HepG2 (cell line): Measurements from ENCODE around the gene KLHL21. TPM values are rescaled to one million over a fixed set of nuclear protein-coding genes. Genes with fewer than 3 reads are reported as not detected.

Experiments
- ATAC-seq: fragments of 200-7000 bp; cut with Tn5 transposase; 3 replicates; pipeline ENCODE4 v1.9.1; 2020; ENCODE audit warnings: mild to moderate bottlenecking, moderate library complexity
- BruUV-seq: library from RNA; stranded (reverse); fragments of 400-500 nt; replicated peaks from 2 replicates; lab custom pipeline; 2021; lab: Mats Ljungman, UMichigan
- CTCF ChIA-PET: fragments of 300-600 bp; formaldehyde crosslinking; extraction: SDS; loops from one replicate; lab custom pipeline; 2021; ENCODE audit warnings: low total read pairs, inconsistent platforms, low intra/inter-chr PET ratio; lab: Yijun Ruan, JAX
- POLR2A ChIA-PET: fragments of 350-600 bp; sonication (Branson Sonifier 250); formaldehyde crosslinking; loops from one replicate; lab custom pipeline; 2020; ENCODE audit warnings: antibody characterized with exemption, inconsistent platforms; lab: Yijun Ruan, JAX
- DNase-seq: peaks from one replicate; pipeline ENCODE4 v3.0.0-alpha.2; 2015; ENCODE audit warnings: low spot score
- FAIRE-seq: peaks from 3 replicates; lab custom pipeline; 2011; peaks lifted over from hg19 to GRCh38; lab: Jason Lieb, UNC
- H2AFZ ChIP-seq: one replicate; pipeline ENCODE4 v1.6.1; 2011; ENCODE audit warnings: low read length, inconsistent platforms
- H3K27ac ChIP-seq: fragments of 300-600 bp; 3 replicates; pipeline ENCODE4 v1.8.0; 2011; ENCODE audit warnings: mixed run types, mild to moderate bottlenecking, mixed read lengths, low read length, inconsistent platforms; ENCODE audit not compliant: insufficient read depth; ENCODE audit errors: extremely low read length
- H3K27me3 ChIP-seq, 2 experiments: fragments of 200-600 bp in 1 of 2; 2 replicates in 1 of 2; 3 replicates in 1 of 2; pipeline versions ENCODE4 v1.6.0 to v1.8.0; 2011; ENCODE audit warnings: low read length in 2 of 2, mild to moderate bottlenecking in 2 of 2, moderate library complexity in 2 of 2, inconsistent platforms in 1 of 2; ENCODE audit not compliant: insufficient read depth in 2 of 2, control insufficient read depth in 1 of 2
- H3K36me3 ChIP-seq, 2 experiments: fragments of 200-600 bp in 1 of 2; replicated peaks in 1 of 2; 2 replicates in 1 of 2; 3 replicates in 1 of 2; pipeline versions ENCODE4 v1.5.1 to v1.8.0; 2011; ENCODE audit warnings: low read length in 2 of 2, inconsistent platforms in 1 of 2; ENCODE audit not compliant: insufficient read depth in 2 of 2, control insufficient read depth in 1 of 2
- H3K4me1 ChIP-seq: 2 replicates; pipeline ENCODE4 v1.5.1; 2012; ENCODE audit warnings: low read length, inconsistent platforms; ENCODE audit not compliant: insufficient read depth
- H3K4me2 ChIP-seq: 2 replicates; pipeline ENCODE4 v1.6.0; 2011; ENCODE audit warnings: low read depth, low read length, inconsistent platforms
- H3K4me3 ChIP-seq, 3 experiments: fragments of 200-600 bp in 1 of 3; sonication (generic), shearing (Covaris generic) in 1 of 3; replicated peaks in 1 of 3; 2 replicates each; pipeline ENCODE4 v1.5.1; 2011 to 2016; ENCODE audit warnings: low read length in 3 of 3, inconsistent platforms in 2 of 3, low read depth in 2 of 3, mild to moderate bottlenecking in 2 of 3, control low read depth in 1 of 3, mixed read lengths in 1 of 3; ENCODE audit not compliant: insufficient read depth in 1 of 3
- H3K79me2 ChIP-seq: one replicate; pipeline ENCODE4 v1.6.1; 2011; ENCODE audit warnings: low read length, inconsistent platforms; ENCODE audit not compliant: insufficient read depth
- H3K9ac ChIP-seq: 2 replicates; pipeline ENCODE4 v1.6.0; 2011; ENCODE audit warnings: mild to moderate bottlenecking, low read depth, low read length, inconsistent platforms; ENCODE audit not compliant: insufficient read depth
- H3K9me3 ChIP-seq: 2 replicates; pipeline ENCODE4 v1.5.1; 2012; ENCODE audit warnings: mild to moderate bottlenecking, low read length
- H4K20me1 ChIP-seq: 2 replicates; pipeline ENCODE4 v1.6.0; 2011; ENCODE audit warnings: inconsistent platforms, mild to moderate bottlenecking, low read length, moderate library complexity; ENCODE audit not compliant: insufficient read depth
- AGO1 ChIP-seq: fragments of 200-400 bp; formaldehyde crosslinking; IDR thresholded peaks from 2 replicates; pipeline ENCODE4 v1.6.1; 2017; ENCODE audit warnings: mild to moderate bottlenecking, low read depth, low read length, moderate library complexity; ENCODE audit not compliant: poor library complexity, severe bottlenecking
- BORCS8-MEF2B ChIP-seq: sonication (generic); formaldehyde crosslinking; IDR thresholded peaks from 2 replicates; pipeline ENCODE4 v1.8.0; 2022; ENCODE audit warnings: mild to moderate bottlenecking, missing genetic modification reagents
- CENPT ChIP-seq: sonication (generic); formaldehyde crosslinking; IDR thresholded peaks from 2 replicates; pipeline ENCODE4 v1.8.0; 2022; ENCODE audit warnings: low read depth, mild to moderate bottlenecking, moderate library complexity, missing genetic modification reagents
- GABPB1 ChIP-seq: IDR thresholded peaks from 2 replicates; pipeline ENCODE4 v1.6.1; 2016; ENCODE audit warnings: mild to moderate bottlenecking, missing genetic modification reagents, moderate library complexity, missing compliant biosample characterization
- GATAD1 ChIP-seq: IDR thresholded peaks from 2 replicates; pipeline ENCODE4 v1.6.1; 2016; ENCODE audit warnings: missing genetic modification reagents, missing compliant biosample characterization
- HIVEP1 ChIP-seq: sonication (generic); formaldehyde crosslinking; IDR thresholded peaks from 2 replicates; pipeline ENCODE4 v1.4.0; 2020; ENCODE audit warnings: mild to moderate bottlenecking, missing genetic modification reagents
- KLF16 ChIP-seq, 2 experiments: sonication (generic) in 1 of 2; formaldehyde crosslinking in 1 of 2; IDR thresholded peaks; 2 replicates each; pipeline versions ENCODE4 v1.6.1 to v1.8.0; 2016 to 2023; ENCODE audit warnings: missing genetic modification reagents in 2 of 2, missing compliant biosample characterization in 1 of 2
- POLR2A ChIP-seq, 2 experiments: IDR thresholded peaks; 2 replicates each; pipeline ENCODE4 v1.6.1; 2011; ENCODE audit warnings: low read depth in 2 of 2, low read length in 2 of 2, mild to moderate bottlenecking in 1 of 2, moderate library complexity in 1 of 2; ENCODE audit not compliant: insufficient read depth in 1 of 2
- POLR2AphosphoS5 ChIP-seq: IDR thresholded peaks from 2 replicates; pipeline ENCODE4 v1.6.1; 2012; ENCODE audit warnings: low read depth, low read length
- RAD21 ChIP-seq: fragments of 450-650 bp; formaldehyde crosslinking; IDR thresholded peaks from 2 replicates; pipeline ENCODE4 v1.5.0; 2020; ENCODE audit warnings: mild to moderate bottlenecking
- RBFOX2 ChIP-seq: fragments of 200-400 bp; formaldehyde crosslinking; IDR thresholded peaks from 2 replicates; pipeline ENCODE4 v1.6.1; 2017; ENCODE audit warnings: low read depth, mild to moderate bottlenecking, low read length
- RBM22 ChIP-seq: fragments of 200-400 bp; formaldehyde crosslinking; optimal IDR thresholded peaks from 2 replicates; pipeline ENCODE3; 2017; ENCODE audit warnings: mild to moderate bottlenecking, low read length, moderate library complexity
- TBX2 ChIP-seq: sonication (generic); formaldehyde crosslinking; IDR thresholded peaks from 2 replicates; pipeline ENCODE4 v1.5.0; 2020; ENCODE audit warnings: missing genetic modification reagents, mild to moderate bottlenecking, borderline replicate concordance
- XRCC5 ChIP-seq: fragments of 200-400 bp; formaldehyde crosslinking; optimal IDR thresholded peaks from 2 replicates; pipeline ENCODE3; 2017; ENCODE audit warnings: mild to moderate bottlenecking, low read length
- ZNF136 ChIP-seq: sonication (generic); formaldehyde crosslinking; IDR thresholded peaks from 2 replicates; pipeline ENCODE4 v1.8.1; 2022; ENCODE audit warnings: low read depth, mild to moderate bottlenecking, moderate library complexity, missing genetic modification reagents
- ZNF687 ChIP-seq: sonication (generic); formaldehyde crosslinking; IDR thresholded peaks from 2 replicates; pipeline ENCODE4 v1.5.1; 2020; ENCODE audit warnings: mild to moderate bottlenecking, missing genetic modification reagents, moderate library complexity
- WGBS: methylation state at CpG from one replicate; pipeline ENCODE4 v1.1.6; 2017; ENCODE audit warnings: low lambda C conversion rate; 5-methylcytosine and 5-hydroxymethylcytosine counted together
- in situ Hi-C: cut with HindIII; loops from 2 replicates; pipeline ENCODE4 v1.10.0; 2017; ENCODE audit warnings: low pct_unique_long_range_greater_than_20kb; ENCODE audit not compliant: extremely low pct_ligation_motif_present
- intact Hi-C: fragments of 100-400 bp; cut with micrococcal nuclease; formaldehyde crosslinking; loops from one replicate; pipeline ENCODE4 v1.10.0; 2022; ENCODE audit not compliant: unreplicated experiment
- polyA plus RNA-seq, 8 experiments: library from polyadenylated mRNA; depleted of rRNA in 3 of 8; stranded (reverse) in 7 of 8; unstranded in 1 of 8; fragments of >200 nt; fragmentation: Illumina TruSeq in 4 of 8; extraction: Trizol in 4 of 8; gene quantifications; 2 replicates each; pipeline versions ENCODE4 v1.2.1 to v1.2.3, GENCODE V29; 2011 to 2016; ENCODE audit warnings: low read depth in 4 of 8, missing spikeins in 1 of 8, mixed read lengths in 1 of 8; ENCODE audit not compliant: insufficient read depth in 1 of 8
- total RNA-seq, 5 experiments: library from RNA; depleted of rRNA; stranded (reverse); fragments of >200 nt; fragmentation: Illumina TruSeq; extraction: Trizol; gene quantifications; 2 replicates each; pipeline ENCODE4 v1.2.3, GENCODE V29; 2016; ENCODE audit warnings: low read depth in 1 of 5
- TF ChIP-seq, protein P1 (sequence below): sonication (generic); formaldehyde crosslinking; IDR thresholded peaks from 2 replicates; pipeline ENCODE4 v1.4.0; 2020; ENCODE audit warnings: missing genetic modification reagents

Gene KLHL21
- total and polyA plus RNA-seq, 2 of the 13 experiments (the other 11 are each of a cell fraction or from before 2014, with no cell fraction given) = 14.8 to 25.0 TPM

GRCh38 chr1:6634371-6635052, 31.8 kb upstream of the KLHL21 start:
- POLR2A ChIA-PET = interaction anchor here (0.7 kb wide), 1 partner anchor 55 kb away, joined by 3 read pairs; the partner anchor contains the start of gene ZBTB48
- Histone ChIP-seq H3K79me2 (no peaks in the 10 kb centered on the region), H3K4me2 (no peak overlapping the region), H3K9ac (no peak overlapping the region), H3K9me3 (no peaks in the 10 kb centered on the region), H3K27ac (no peak overlapping the region), H3K36me3 (peaks cover 34 to 74% of the 10 kb centered on the region in 2 experiments; a peak in 4 of 5 replicates), H3K27me3 (no peaks in the 10 kb centered on the region), H4K20me1 (peaks cover 8% of the 10 kb centered on the region; the same call in 1 of the 2 replicates), H3K4me1 (no peaks in the 10 kb centered on the region), H3K4me3 (no peak overlapping the region), H2AFZ (no peak overlapping the region)
- DNase-seq = peak; percentile 40
- in situ Hi-C loops = no loop called here
- TSS peak; percentile 59 for BruUV-seq
- FAIRE-seq = peak; percentile 47
- CTCF ChIA-PET = interaction anchor here (0.9 to 2.1 kb wide), 2 partner anchors 54 to 80 kb away, joined by 3 to 11 read pairs; partner anchors contain the start of genes NOL9 and TAS1R1
- ATAC-seq = peak; percentile 83
- intact Hi-C loops = loop anchor here (1.0 kb wide), 1 partner anchor 32 kb away; the partner anchor contains the start of gene KLHL21
- WGBS = 84% methylated on average over 18 of the region's 29 CpGs
- TF ChIP-seq RBFOX2 (peak; percentile 42; the same call in 1 of the 2 replicates), BORCS8-MEF2B (CRISPR knock-in tag) (0 out of 2 replicates have a peak, but pooled peaks have one; percentile 45), RBM22 (peak; percentile 77), RAD21 (peak; percentile 82), CENPT (CRISPR knock-in tag) (0 out of 2 replicates have a peak, but pooled peaks have one; percentile 35), XRCC5 (peak; percentile 46), GATAD1 (CRISPR knock-in tag) (0 out of 2 replicates have a peak, but pooled peaks have one; percentile 27), POLR2A (IDR thresholded peaks at IDR 0.05; ENCODE audit: insufficient read depth in 1 of 2, low read depth in 2 of 2, low read length in 2 of 2) (peak in 1 of 2 experiments; percentile 36; a peak in 2 of 4 replicates), TBX2 (CRISPR knock-in tag) (0 out of 2 replicates have a peak, but pooled peaks have one; percentile 14), AGO1 (peak; percentile 69), KLF16 (CRISPR knock-in tag; IDR thresholded peaks at IDR 0.05) (no peak), ZNF136 (no peak), POLR2AphosphoS5 (peak; percentile 19; the same call in 1 of the 2 replicates), GABPB1 (CRISPR knock-in tag) (peak; percentile 25; the same call in 1 of the 2 replicates), ZNF687 (peak; percentile 70), HIVEP1 (CRISPR knock-in tag) (0 out of 2 replicates have a peak, but pooled peaks have one; percentile 36)
- TF ChIP-seq, protein P1, sequence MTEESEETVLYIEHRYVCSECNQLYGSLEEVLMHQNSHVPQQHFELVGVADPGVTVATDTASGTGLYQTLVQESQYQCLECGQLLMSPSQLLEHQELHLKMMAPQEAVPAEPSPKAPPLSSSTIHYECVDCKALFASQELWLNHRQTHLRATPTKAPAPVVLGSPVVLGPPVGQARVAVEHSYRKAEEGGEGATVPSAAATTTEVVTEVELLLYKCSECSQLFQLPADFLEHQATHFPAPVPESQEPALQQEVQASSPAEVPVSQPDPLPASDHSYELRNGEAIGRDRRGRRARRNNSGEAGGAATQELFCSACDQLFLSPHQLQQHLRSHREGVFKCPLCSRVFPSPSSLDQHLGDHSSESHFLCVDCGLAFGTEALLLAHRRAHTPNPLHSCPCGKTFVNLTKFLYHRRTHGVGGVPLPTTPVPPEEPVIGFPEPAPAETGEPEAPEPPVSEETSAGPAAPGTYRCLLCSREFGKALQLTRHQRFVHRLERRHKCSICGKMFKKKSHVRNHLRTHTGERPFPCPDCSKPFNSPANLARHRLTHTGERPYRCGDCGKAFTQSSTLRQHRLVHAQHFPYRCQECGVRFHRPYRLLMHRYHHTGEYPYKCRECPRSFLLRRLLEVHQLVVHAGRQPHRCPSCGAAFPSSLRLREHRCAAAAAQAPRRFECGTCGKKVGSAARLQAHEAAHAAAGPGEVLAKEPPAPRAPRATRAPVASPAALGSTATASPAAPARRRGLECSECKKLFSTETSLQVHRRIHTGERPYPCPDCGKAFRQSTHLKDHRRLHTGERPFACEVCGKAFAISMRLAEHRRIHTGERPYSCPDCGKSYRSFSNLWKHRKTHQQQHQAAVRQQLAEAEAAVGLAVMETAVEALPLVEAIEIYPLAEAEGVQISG = peak; percentile 47; the same call in 1 of the 2 replicates
